Raji (cell line): Measurements from ENCODE around the gene TNNT3.

Experiments used
- POLR2A ChIP-seq: IDR thresholded peaks from 2 replicates; pipeline ENCODE4 v1.6.1; 2011; ENCODE audit warnings: low read depth, low read length, control low read depth; ENCODE audit not compliant: insufficient read depth

TNNT3 gene

DNA sequence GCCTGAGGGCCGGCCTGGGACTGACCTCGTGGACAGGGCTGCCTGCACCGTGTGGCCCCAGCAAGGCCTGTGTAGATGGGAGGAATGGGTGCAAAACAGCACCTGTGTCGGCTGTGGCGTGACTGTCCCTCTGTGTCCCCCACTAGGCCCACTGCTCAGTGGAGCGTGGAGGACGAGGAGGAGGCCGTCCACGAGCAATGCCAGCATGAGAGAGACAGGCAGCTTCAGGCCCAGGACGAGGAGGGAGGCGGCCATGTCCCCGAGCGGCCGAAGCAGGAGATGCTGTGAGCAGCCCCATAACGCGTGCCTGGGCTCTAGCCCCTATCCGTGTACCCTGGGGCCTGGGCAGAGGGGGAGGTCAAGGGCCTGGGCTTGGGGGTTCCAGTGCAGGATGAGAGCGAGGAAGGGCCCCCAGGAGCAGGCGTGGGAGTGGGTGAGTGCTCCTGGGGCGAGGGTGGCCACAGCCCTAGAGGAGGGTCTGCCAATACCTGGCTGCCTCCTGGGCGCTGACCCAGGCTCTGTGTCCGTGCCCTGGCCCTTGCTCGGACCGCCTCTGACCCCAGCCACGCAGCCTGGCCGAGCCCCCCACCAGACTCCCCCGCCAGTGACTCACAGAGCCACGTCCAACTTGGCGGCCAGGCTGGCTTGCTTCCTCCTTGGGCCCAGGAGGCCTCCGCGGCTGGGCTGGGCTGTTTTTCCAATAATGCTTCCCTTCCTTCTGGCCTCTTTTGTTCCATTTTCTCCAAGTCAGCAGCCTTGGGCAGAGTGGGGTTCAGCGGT is 39.4 kb upstream of the TNNT3 start:
- no peak for TF ChIP-seq POLR2A

DNA sequence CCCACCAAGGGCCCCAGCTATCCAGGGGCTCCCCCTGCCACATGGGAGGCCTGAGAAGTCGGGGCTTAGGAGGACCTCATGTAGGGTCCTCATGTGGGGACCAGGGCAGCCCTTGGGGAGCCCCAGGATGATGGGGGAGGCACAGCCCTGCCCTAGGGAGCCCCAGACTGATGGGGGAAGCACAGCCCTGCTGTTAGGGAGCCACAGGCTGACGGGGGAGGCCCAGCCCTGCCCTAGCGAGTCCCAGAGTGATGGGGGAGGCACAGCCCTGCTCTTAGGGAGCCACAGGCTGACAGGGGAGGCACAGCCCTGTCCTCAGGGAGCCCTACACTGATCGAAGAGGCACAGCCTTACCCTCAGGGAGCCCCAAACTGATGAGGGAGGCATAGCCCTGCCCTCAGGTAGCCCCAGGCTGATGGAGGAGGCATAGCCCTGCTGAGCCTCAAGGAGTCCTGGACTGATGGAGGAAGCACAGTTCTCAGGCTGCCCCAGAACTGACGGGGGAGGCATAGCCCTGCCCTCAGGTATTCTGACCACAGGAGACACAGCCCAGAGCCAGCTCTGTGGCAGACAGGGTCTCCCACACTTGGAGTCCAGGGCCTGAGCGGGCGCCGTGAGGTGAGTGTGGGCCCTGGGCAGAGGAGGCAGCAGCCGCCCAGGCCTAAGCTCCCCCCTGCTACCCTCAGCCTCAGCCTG is 38.6 kb upstream of the TNNT3 start:
- no peak for TF ChIP-seq POLR2A

DNA sequence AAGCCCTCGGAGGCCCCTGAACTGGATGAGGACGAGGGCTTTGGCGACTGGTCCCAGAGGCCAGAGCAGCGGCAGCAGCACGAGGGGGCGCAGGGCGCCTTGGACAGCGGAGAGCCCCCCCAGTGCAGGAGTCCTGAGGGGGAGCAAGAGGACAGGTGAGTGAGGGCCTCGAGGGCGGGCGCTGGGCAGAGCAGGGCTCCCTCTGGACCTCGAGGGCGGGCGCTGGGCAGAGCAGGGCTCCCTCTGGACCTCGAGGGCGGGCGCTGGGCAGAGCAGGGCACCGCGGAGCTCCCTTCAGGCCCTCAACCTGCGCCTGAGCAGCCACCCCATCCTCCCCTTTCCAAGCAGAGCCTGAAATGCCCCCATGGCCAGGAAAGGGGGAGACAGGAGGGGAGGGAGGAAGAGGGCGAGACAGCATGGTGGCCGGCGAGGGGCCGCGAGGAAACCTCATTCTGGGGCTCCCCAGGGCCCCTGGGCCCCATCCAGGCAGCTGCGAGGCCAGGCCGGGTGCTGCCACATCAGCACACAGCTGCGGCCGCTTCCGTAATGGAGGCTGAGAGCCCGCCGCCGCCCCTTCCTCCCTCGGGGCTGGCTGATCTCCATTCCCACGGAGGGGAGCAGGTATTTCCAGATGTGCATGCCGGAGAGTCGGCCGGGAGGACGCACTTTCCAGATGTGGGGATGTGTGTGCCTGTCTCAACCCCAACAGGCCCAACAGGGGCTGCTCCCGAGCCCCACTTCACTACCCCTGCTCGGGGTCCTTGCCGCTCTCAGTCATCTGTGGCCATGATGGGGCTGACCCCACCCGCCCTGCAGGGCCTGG is 37.9 kb upstream of the TNNT3 start:
- TF ChIP-seq POLR2A: no peak

DNA sequence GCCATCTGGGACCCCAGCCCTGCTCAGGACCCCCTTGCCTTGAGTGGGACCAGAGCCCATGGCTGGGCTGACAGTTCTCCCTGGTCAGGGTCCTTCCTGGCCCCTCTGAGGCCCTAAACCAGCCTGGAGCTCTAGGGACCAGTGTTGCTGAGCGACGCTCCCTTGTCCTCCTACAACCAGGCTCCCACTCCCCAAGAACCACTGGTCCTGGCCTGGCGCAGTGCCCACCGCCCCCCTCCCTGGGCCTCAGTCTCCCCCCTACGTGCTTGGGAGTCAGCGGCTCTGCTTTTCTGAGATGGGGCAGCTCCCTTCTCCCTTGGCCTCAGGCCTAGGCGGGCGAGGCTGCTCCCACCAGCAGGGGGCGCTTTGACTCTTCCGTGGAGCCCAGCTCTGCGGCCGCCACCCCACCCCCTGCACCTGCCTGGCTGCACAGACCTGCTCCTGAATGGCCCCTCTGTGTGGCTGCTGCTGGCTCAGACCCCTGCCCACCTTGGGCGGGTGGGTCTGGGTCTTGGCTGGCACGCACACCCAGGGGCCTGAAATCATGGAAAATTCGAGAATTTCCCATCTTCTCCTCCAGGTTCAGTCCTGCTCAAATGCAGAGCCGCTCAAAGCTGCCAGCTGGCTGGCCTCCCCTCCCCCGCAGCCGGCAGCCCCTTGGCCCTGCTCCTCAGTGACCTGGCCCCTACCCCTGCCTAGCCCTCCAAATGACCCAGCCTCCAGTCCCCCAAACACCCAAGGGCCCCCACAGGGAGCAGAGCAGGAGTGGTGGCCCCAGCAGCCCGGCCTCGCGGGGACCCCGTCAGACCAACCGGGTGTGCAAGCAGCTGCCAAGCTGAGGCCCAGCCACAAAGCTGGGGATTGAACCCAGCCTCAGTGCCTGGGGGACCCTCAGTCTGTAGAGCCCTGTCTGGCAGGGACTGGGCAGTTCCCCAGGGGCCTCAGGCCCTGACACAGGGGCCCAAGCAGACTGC is 37.0 kb upstream of the TNNT3 start:
- TF ChIP-seq POLR2A: no peak

DNA sequence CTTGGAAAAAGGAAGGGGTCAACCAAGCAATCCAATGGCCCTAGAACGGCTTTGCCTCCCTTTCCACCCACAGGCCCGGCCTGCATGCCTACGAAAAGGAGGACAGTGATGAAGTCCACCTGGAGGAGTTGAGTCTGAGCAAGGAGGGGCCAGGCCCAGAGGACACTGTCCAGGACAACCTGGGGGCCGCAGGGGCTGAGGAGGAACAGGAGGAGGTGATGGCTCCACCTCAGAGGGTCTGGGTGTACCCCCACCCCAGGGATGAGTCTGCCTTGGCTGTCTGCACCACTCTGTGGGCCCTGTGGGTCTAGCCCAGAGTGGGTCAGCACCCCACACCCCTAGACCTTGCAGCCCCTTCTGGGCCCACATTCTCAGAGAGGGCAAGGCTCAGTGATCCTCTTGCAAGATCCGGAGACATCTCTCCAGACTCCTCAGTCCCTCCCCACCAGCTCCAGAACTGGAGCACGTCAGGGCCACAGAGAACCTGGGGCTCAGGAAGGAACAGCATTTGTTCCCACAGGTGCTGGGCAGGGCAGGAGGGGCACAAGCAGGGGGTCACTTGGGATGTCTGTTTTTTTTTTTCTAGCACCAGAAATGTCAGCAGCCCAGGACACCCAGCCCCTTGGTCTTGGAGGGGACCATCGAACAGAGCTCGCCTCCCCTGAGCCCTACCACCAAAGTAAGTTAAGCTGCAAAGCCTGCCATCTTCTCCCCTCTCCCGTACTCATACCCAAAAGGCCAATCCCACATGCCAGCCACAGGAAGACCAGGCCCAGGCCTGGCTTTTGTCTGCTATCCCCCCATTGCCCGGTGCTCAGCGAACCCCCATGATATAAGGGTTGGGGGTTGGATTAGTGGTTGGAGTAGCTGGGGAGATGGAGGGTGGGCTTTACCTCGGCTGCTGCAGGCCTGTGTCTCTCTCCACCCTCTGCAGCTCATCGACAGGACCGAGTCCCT is 35.9 kb upstream of the TNNT3 start:
- no peak for TF ChIP-seq POLR2A

DNA sequence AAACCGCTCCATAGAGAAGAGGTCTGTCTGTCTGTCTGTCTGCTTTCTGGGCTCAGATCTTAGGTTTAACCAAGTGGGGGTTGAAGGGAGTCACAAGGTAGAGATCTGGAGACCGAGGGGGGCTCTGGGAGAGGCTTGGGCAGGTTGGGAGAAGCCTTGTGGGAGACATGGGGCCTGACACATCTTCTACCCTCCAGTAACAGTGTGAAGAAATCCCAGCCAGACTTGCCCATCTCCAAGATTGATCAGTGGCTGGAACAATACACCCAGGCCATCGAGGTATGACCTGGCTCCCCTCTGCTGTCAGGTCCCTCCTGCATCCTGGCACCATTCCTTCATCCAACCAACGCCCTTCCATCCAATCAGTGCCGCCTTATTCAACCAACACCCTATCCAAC is 35.2 kb upstream of the TNNT3 start:
- TF ChIP-seq POLR2A: no peak

DNA sequence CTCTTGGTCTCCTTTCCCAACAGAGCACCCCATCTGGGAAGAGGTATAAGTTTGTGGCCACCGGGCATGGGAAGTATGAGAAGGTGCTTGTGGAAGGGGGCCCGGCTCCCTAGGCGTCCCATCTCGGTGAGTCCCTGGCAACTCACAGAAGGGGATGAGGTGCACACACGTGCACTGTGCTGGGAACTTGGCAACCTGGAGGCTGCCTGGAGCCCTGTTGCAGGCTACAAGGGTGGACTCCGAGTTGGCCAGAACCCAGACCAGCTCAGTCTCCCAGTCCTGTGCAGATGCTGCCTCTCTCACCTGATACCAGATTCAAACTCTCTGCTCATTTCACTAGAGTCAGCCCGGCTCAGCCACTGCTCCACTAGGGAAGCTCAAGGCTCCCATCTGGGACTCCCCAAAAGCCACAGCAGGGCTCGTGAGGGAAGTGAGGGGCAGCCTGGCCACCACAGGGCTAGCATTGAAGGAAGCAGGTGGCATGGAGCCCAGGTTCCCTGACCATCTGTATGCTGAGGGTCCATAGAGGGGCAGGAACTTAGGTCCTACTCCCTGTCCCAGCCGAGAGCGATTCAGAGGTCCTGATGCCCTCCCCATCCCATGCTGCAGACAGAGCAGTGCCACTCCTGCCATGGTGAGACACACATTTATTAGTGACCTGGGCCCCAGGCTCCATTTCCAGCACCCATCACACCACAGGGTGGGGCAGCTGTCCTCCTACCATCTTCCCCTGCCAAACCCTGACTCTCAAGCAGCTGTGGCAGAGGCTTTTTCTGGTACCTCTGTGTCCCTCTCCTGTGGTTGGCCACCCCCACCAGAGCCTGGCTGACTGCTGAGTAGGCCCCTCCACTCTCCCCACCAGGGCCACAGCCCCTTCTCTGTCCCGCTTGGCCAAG is 31.8 kb upstream of the TNNT3 start:
- TF ChIP-seq POLR2A: no peak

DNA sequence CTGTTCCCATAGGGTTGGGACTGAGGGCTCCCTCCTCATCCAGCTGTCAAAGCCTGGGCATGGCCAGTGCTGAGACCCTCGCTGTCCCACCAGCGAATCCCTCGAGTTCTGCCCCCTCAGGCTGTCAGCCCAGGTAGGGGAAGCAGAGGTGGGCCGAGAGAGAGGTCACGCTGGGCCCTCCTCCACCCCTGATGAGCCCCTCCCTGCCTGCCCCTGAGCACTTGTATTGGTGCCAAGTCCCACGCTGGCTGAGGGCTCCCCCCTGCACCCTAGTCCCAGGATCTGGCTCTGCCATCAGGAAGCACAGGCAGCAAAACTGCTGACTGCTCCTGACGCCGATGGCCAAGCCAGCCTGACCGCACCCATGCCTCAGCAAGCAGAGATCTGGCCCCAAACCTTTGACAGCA is 31.2 kb upstream of the TNNT3 start:
- TF ChIP-seq POLR2A: no peak

DNA sequence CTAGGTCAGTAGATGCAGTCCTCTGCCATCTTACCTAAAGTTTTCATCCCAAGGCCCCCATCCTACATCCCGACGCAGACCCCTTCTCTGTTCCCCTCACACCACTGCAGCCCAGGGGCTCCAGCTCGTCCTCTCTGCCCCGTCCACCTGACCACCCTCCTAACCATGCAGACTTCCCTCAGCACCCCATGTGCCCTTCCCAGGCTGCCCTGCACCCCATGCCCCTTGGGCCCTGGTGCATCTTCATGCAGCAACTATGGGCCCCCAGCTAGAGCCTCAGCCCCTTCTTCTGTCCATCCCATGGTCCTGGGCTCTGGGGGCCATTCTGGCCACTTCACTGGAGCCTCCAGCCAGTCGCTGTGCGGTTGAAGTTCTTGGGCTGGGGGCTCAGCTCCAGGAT is 30.7 kb upstream of the TNNT3 start:
- TF ChIP-seq POLR2A: no peak

DNA sequence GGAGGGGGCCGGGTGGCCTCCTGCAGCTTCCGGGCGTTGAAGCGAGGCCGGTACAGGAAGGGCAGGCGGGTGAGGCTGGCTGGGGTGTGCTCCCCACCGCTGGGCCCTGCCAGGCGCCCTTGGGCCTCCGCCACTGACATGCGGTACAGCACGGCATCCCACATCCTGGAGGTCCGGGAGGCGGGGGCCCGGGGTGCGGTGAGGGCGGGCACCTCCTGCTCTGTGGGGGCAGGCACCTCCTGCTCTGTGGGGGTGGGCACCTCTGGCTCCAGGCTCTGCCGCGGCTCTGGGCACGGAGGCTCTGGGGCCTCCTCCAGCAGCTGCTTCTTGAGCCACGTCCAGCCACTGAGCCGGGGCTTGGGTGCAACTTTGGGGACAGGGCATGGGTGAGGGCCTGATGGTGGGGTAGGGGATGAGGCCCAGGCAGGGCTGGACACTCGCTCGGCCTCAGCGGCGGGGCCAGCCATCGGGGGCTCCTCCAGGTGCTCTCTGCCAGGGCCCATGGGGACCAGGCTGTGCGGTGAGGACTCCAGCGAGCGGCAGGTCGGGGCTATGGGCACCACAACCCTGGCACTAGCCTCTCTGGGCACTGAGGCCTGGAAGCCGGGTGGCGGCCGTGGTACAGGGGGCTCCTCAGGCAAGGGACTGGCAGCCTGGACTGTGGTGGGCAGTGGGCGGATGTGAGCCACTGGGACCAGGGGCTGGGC is 30.1 kb upstream of the TNNT3 start:
- TF ChIP-seq POLR2A: no peak

DNA sequence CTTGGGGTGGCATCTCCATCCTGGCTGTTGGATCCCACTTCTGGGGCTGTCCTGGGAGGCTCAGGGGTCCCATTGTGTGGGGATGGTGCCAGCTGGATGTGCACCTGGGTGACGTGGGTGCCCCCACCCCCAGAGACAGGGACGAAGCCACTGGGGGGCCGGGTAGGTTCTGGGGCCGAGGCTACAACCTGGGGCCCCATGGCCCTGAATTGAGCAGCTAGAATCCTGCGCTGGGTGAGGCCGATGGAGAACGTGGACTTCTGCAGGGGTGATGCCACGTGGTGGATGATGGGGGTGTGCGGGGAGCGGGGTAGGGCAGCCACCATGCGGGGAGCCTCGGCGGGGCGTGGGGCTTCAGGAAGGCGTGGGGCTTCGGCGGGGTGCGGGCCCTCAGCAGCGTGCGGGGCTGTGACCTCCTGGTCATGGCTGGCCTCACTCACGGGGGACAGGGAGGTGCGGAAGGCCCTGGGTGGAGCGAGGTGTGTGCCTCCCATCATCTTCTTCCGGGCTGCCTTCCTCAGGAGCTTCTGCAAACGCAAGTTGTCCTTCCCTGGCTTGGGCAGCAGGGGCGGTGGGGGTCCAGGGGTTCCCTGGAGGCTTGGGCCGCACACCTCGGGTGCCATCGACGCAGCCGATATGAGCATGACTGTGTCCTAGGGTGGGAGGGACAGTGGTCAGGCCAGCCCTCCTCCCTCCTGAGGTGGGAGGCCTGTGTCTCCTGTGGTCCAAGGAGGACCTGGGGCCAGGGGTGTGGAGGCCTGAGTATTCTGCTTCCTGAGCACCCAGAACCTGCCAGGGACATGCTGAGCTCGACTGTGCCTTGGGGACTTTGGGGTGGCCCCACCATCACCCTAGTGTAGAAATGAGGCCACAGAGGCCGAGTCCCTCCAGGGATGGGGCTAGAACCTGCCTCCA is 29.3 kb upstream of the TNNT3 start:
- no peak for TF ChIP-seq POLR2A
